GDM1 (cell line): Measurements from ENCODE around the gene CUX1.
"Not testable (repeated sequence)": the region's sequence is repeated elsewhere in the genome, so short reads cannot be mapped to it uniquely, and the experiment has no call there.

Source experiments
- DNase-seq: peaks from one replicate; lab custom pipeline; 2025; lab: John Stamatoyannopoulos, UW

The CUX1 gene

GRCh38 chr7:102008535-102009262 is 191.3 kb downstream of the CUX1 start:
- DNase-seq, result no peak

GRCh38 chr7:102009628-102010027 is 192.2 kb downstream of the CUX1 start:
- no peak for DNase-seq

- not testable (repeated sequence) for DNase-seq
Observed at GRCh38 chr7:102012112-102012830, 194.8 kb downstream of the CUX1 start.

GRCh38 chr7:102012941-102013461 is 195.6 kb downstream of the CUX1 start:
- no peak for DNase-seq

- DNase-seq, result no peak
Observed at GRCh38 chr7:102018876-102019275, 201.4 kb downstream of the CUX1 start.

GRCh38 chr7:102019461-102019860 is 202.0 kb downstream of the CUX1 start:
- no peak for DNase-seq

- no peak for DNase-seq
Observed at GRCh38 chr7:102021841-102022618, 204.6 kb downstream of the CUX1 start.

- DNase-seq, result no peak
Observed at GRCh38 chr7:102024005-102024768, 206.8 kb downstream of the CUX1 start.

GRCh38 chr7:102024769-102025391 is 207.5 kb downstream of the CUX1 start:
- no peak for DNase-seq

GRCh38 chr7:102025777-102026176 is 208.4 kb downstream of the CUX1 start:
- not testable (repeated sequence) for DNase-seq

GRCh38 chr7:102028206-102028826 is 210.9 kb downstream of the CUX1 start:
- peak; percentile 9 for DNase-seq

GRCh38 chr7:102029616-102030015 is 212.2 kb downstream of the CUX1 start:
- no peak for DNase-seq

- DNase-seq, result no peak
Observed at GRCh38 chr7:102030696-102031095, 213.3 kb downstream of the CUX1 start.

GRCh38 chr7:102036958-102037357 is 219.5 kb downstream of the CUX1 start:
- DNase-seq, result no peak

- DNase-seq, result no peak
Observed at GRCh38 chr7:102039706-102040105, 222.3 kb downstream of the CUX1 start.

- DNase-seq, result no peak
Observed at GRCh38 chr7:102040569-102040968, 223.1 kb downstream of the CUX1 start.

- no peak for DNase-seq
Observed at GRCh38 chr7:102042016-102042656, 224.7 kb downstream of the CUX1 start.

GRCh38 chr7:102042796-102043195 is 225.4 kb downstream of the CUX1 start:
- DNase-seq, result not testable (repeated sequence)

GRCh38 chr7:102044641-102044983 is 227.2 kb downstream of the CUX1 start:
- DNase-seq, result no peak

GRCh38 chr7:102044984-102045673 is 227.7 kb downstream of the CUX1 start:
- DNase-seq, result no peak
